ENCODE results near the gene WFDC5. TPM values are rescaled to one million over a fixed set of nuclear protein-coding genes. Genes with fewer than 3 reads are reported as not detected.
A peak's percentile ranks its signal among the peaks of the same experiment; 100 is the strongest.

Gene WFDC5
- total RNA-seq, 1 experiment from 2014 or later = not detected

DNA sequence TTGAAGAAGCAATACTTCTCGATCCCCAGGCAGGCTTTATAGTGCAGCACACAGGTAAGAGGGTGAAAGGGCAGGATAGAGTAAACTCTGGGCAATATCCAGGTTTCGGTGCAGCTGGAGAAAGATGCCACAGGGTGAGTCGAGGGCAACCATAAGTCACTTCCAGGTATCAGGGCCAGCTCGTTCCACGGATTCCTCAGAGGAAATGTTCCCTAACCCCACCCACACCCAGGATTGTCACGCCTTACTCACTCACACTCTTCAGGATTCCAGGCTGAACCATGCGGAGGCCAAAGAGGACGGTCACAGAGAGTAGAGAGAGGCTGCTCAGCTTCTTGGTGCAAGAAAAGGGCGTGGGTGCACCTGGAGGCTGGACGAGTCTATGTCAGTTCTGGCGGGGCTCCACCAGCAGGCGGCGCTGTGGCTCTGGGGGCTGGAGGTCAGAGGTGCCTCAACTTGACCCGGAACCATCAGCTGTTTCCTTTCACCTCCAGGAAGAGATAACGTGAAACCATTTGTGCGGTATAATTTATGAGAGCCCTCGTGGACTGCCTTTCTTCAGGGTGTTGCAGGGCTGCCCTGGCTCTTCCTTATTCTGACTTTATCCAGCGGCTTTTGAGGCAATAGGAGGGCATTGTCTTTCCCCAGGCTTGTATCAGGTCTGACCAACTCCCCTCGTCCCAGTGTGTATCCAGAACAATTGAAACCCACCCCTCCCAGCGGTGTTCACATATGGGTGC lies 23.8 kb upstream of the WFDC5 start:
- intact Hi-C loops (cut with micrococcal nuclease; ENCODE audit: unreplicated experiment) = loop anchor here (1.0 kb wide), 1 partner anchor 153 kb away; no protein-coding TSS in a partner anchor
- BruUV-seq (replicated peaks) = no TSS peak
- peaks cover 11% of the 10 kb centered on the region for H3K27me3 Mint-ChIP-seq (ENCODE audit: insufficient read depth, unreplicated experiment)
- peaks cover 3% of the 10 kb centered on the region; the same call in 1 of the 2 replicates for H3K27me3 ChIP-seq (replicated peaks; ENCODE audit: control insufficient read depth, insufficient read depth, low read length)
- no peak overlapping the region for H3K4me3 Mint-ChIP-seq (ENCODE audit: unreplicated experiment)
- peaks cover 7% of the 10 kb centered on the region for H3K4me1 ChIP-seq
- CTCF ChIA-PET = interaction anchor here (0.6 to 2.8 kb wide), 20 partner anchors 8 to 632 kb away, joined by 3 to 20 read pairs (median 5); partner anchors contain the start of gene WFDC12
- TF ChIP-seq, protein P1, sequence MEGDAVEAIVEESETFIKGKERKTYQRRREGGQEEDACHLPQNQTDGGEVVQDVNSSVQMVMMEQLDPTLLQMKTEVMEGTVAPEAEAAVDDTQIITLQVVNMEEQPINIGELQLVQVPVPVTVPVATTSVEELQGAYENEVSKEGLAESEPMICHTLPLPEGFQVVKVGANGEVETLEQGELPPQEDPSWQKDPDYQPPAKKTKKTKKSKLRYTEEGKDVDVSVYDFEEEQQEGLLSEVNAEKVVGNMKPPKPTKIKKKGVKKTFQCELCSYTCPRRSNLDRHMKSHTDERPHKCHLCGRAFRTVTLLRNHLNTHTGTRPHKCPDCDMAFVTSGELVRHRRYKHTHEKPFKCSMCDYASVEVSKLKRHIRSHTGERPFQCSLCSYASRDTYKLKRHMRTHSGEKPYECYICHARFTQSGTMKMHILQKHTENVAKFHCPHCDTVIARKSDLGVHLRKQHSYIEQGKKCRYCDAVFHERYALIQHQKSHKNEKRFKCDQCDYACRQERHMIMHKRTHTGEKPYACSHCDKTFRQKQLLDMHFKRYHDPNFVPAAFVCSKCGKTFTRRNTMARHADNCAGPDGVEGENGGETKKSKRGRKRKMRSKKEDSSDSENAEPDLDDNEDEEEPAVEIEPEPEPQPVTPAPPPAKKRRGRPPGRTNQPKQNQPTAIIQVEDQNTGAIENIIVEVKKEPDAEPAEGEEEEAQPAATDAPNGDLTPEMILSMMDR (IDR thresholded peaks at IDR 0.05; ENCODE audit: insufficient read depth in 1 of 2, low read depth in 1 of 2, low read length in 1 of 2, severe bottlenecking in 1 of 2, unreplicated experiment in 1 of 2) = peak; percentile 97 to 99
- H3K36me3 Mint-ChIP-seq (ENCODE audit: insufficient read depth, unreplicated experiment) = no peaks in the 10 kb centered on the region
- POLR2A ChIA-PET = no interaction called here
- H3K9me3 ChIP-seq = peaks cover 5% of the 10 kb centered on the region; the same call in 1 of the 2 replicates
- peak; percentile 85 to 89 for DNase-seq
- no peak overlapping the region for H3K4me3 ChIP-seq (ENCODE audit: low read depth, low read length)
- H3K27ac Mint-ChIP-seq (ENCODE audit: unreplicated experiment) = no peak overlapping the region
- no peaks in the 10 kb centered on the region for H3K9me3 Mint-ChIP-seq (ENCODE audit: unreplicated experiment)
- no peaks in the 10 kb centered on the region for H3K4me1 Mint-ChIP-seq (ENCODE audit: low read depth, unreplicated experiment)
- H3K36me3 ChIP-seq (ENCODE audit: control insufficient read depth, insufficient read depth, low read length) = no peaks in the 10 kb centered on the region

DNA sequence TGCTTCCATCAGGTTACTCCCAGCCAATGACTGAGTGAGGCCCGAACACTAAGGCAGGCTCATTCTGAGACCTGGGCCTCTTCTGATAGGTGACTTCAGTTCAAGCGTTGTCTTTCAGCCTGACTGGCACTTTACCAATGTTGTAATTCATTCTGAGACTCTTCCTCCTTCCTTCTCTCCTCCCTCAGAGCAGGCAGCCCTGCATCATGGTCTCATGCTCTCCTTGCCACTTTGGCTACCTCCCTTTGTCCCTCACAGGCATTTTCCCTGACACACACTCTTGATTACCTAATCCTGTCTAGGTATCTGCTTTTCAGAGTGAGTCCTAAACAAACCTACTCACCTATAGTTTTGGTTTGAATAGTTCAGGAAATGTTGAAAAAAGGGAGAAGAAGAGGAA lies 21.9 kb upstream of the WFDC5 start:
- no peaks in the 10 kb centered on the region for H3K9me3 Mint-ChIP-seq (ENCODE audit: unreplicated experiment)
- Histone ChIP-seq H3K4me3 (ENCODE audit: low read depth, low read length) (no peak overlapping the region), H3K36me3 (ENCODE audit: control insufficient read depth, insufficient read depth, low read length) (no peaks in the 10 kb centered on the region), H3K27me3 (replicated peaks; ENCODE audit: control insufficient read depth, insufficient read depth, low read length) (peaks cover 1% of the 10 kb centered on the region; the same call in 1 of the 2 replicates), H3K9me3 (0 out of 2 replicates have a peak, but pooled peaks cover 3% of the 10 kb centered on the region), H3K4me1 (peaks cover 7% of the 10 kb centered on the region)
- BruUV-seq (replicated peaks) = no TSS peak
- DNase-seq = no peak
- peaks cover 18% of the 10 kb centered on the region for H3K27me3 Mint-ChIP-seq (ENCODE audit: insufficient read depth, unreplicated experiment)
- H3K36me3 Mint-ChIP-seq (ENCODE audit: insufficient read depth, unreplicated experiment) = no peaks in the 10 kb centered on the region
- intact Hi-C loops (cut with micrococcal nuclease; ENCODE audit: unreplicated experiment) = no loop called here
- no peak overlapping the region for H3K4me3 Mint-ChIP-seq (ENCODE audit: unreplicated experiment)
- no peak overlapping the region for H3K27ac Mint-ChIP-seq (ENCODE audit: unreplicated experiment)
- no peaks in the 10 kb centered on the region for H3K4me1 Mint-ChIP-seq (ENCODE audit: low read depth, unreplicated experiment)
- POLR2A ChIA-PET = no interaction called here
- TF ChIP-seq, protein P1 (IDR thresholded peaks at IDR 0.05; ENCODE audit: insufficient read depth in 1 of 2, low read depth in 1 of 2, low read length in 1 of 2, severe bottlenecking in 1 of 2, unreplicated experiment in 1 of 2) = no peak
- CTCF ChIA-PET = no interaction called here

- Histone ChIP-seq H3K4me1 (no peaks in the 10 kb centered on the region), H3K36me3 (ENCODE audit: control insufficient read depth, insufficient read depth, low read length) (no peaks in the 10 kb centered on the region), H3K9me3 (no peaks in the 10 kb centered on the region), H3K27me3 (replicated peaks; ENCODE audit: control insufficient read depth, insufficient read depth, low read length) (0 out of 2 replicates have a peak, but pooled peaks cover 1% of the 10 kb centered on the region), H3K4me3 (ENCODE audit: low read depth, low read length) (no peak overlapping the region)
- intact Hi-C loops (cut with micrococcal nuclease; ENCODE audit: unreplicated experiment) = no loop called here
- TF ChIP-seq, protein P1 (IDR thresholded peaks at IDR 0.05; ENCODE audit: insufficient read depth in 1 of 2, low read depth in 1 of 2, low read length in 1 of 2, severe bottlenecking in 1 of 2, unreplicated experiment in 1 of 2) = no peak
- DNase-seq = no peak
- BruUV-seq (replicated peaks) = no TSS peak
- Mint-ChIP-seq H3K27ac (ENCODE audit: unreplicated experiment) (no peak overlapping the region), H3K4me1 (ENCODE audit: low read depth, unreplicated experiment) (no peaks in the 10 kb centered on the region), H3K27me3 (ENCODE audit: insufficient read depth, unreplicated experiment) (peaks cover 32% of the 10 kb centered on the region), H3K9me3 (ENCODE audit: unreplicated experiment) (no peaks in the 10 kb centered on the region), H3K36me3 (ENCODE audit: insufficient read depth, unreplicated experiment) (no peaks in the 10 kb centered on the region), H3K4me3 (ENCODE audit: unreplicated experiment) (no peak overlapping the region)
- CTCF ChIA-PET = interaction anchor here (1.0 kb wide), 1 partner anchor 11 kb away, joined by 5 read pairs; no protein-coding TSS in a partner anchor
- POLR2A ChIA-PET = no interaction called here
Observed at GRCh38 chr20:45128099-45128498, 13.1 kb upstream of the WFDC5 start.

All from Caco-2 (cell line).